ENCODE measurements around the gene ABTB1. TPM values are rescaled to one million over a fixed set of nuclear protein-coding genes. Genes with fewer than 3 reads are reported as not detected.

Gene ABTB1
- total RNA-seq, 1 experiment from 2014 or later: 1.2 TPM

GRCh38 chr3:127720161-127720823 lies 47.5 kb downstream of the ABTB1 start:
- DNase-seq (ENCODE audit: low spot score): no peak

- DNase-seq (ENCODE audit: low spot score): no peak
These were observed 48.5 kb downstream of the ABTB1 start for GRCh38 chr3:127720985-127721935.

GRCh38 chr3:127722091-127722784 lies 49.5 kb downstream of the ABTB1 start:
- DNase-seq (ENCODE audit: low spot score): no peak

GRCh38 chr3:127723011-127723567 lies 50.3 kb downstream of the ABTB1 start:
- no peak for DNase-seq (ENCODE audit: low spot score)

- no peak for DNase-seq (ENCODE audit: low spot score)
These were observed 54.1 kb downstream of the ABTB1 start for GRCh38 chr3:127726894-127727293.

GRCh38 chr3:127728417-127729015 lies 55.8 kb downstream of the ABTB1 start:
- DNase-seq (ENCODE audit: low spot score): no peak

GRCh38 chr3:127729556-127730056 lies 56.9 kb downstream of the ABTB1 start:
- DNase-seq (ENCODE audit: low spot score): peak; percentile 57

GRCh38 chr3:127730171-127730570 lies 57.4 kb downstream of the ABTB1 start:
- no peak for DNase-seq (ENCODE audit: low spot score)

Other genes with a start within 250 kb of the ABTB1 start
- gene TPRA1, start 82.2 kb upstream of the ABTB1 start, total RNA-seq (2014; rRNA removed; shearing (Covaris generic)): 42.7 and 54.0 TPM in 2 replicates
- gene MCM2, start 74.5 kb upstream of the ABTB1 start, total RNA-seq (2014; rRNA removed; shearing (Covaris generic)): 114 and 136 TPM in 2 replicates
- 13.0 and 15.8 TPM in 2 replicates for gene PODXL2, start 43.8 kb upstream of the ABTB1 start, total RNA-seq (2014; rRNA removed; shearing (Covaris generic))
- gene MGLL, start 149.6 kb downstream of the ABTB1 start, total RNA-seq (2014; rRNA removed; shearing (Covaris generic)): 2.1 and 4.6 TPM in 2 replicates
- not detected in 2 replicates for gene KBTBD12, start 242.3 kb downstream of the ABTB1 start, total RNA-seq (2014; rRNA removed; shearing (Covaris generic))

Data from H4 (cell line).